A549 (cell line): ENCODE measurements around the gene ROS1. TPM values are rescaled to one million over a fixed set of nuclear protein-coding genes. Genes with fewer than 3 reads are reported as not detected.

Experiments
- ATAC-seq, 2 experiments: fragments of 200-7000 bp in 1 of 2; fragments of >200 bp in 1 of 2; cut with Nextera tagmentation in 1 of 2; cut with Tn5 transposase in 1 of 2; 3 replicates each; pipeline versions ENCODE4 v1.8.0 to v1.9.1; 2018 to 2020; ENCODE audit warnings: mild to moderate bottlenecking in 1 of 2, moderate library complexity in 1 of 2
- CTCF ChIA-PET: fragments of 300-600 bp; sonication (Branson Sonifier 250); formaldehyde crosslinking; extraction: SDS; loops from one replicate; lab custom pipeline; 2021; ENCODE audit warnings: antibody characterized with exemption, inconsistent platforms; lab: Yijun Ruan, JAX
- POLR2A ChIA-PET: fragments of 350-600 bp; formaldehyde crosslinking; extraction: SDS; loops from one replicate; lab custom pipeline; 2021; ENCODE audit warnings: antibody characterized with exemption, inconsistent platforms; lab: Yijun Ruan, JAX
- DNase-seq, 2 experiments: peaks; one replicate each; pipeline versions ENCODE4 v3.0.0 to v3.0.0-alpha.2; 2011 to 2016; ENCODE audit warnings: low read depth in 1 of 2, low spot score in 1 of 2
- FAIRE-seq: peaks from 2 replicates; lab custom pipeline; 2011; peaks lifted over from hg19 to GRCh38; lab: Jason Lieb, UNC
- H3K27ac ChIP-seq, 2 experiments: fragments of >200 bp; sonication (Bioruptor Twin); formaldehyde crosslinking; 3 replicates each; pipeline ENCODE4 v1.5.1; 2016 to 2017
- H3K4me1 ChIP-seq: fragments of >200 bp; sonication (Bioruptor Twin); formaldehyde crosslinking; 3 replicates; pipeline ENCODE4 v1.6.1; 2016
- H3K4me2 ChIP-seq: fragments of >200 bp; sonication (Bioruptor Twin); formaldehyde crosslinking; 3 replicates; pipeline ENCODE4 v1.6.1; 2016
- H3K4me3 ChIP-seq: fragments of >200 bp; sonication (Bioruptor Twin); formaldehyde crosslinking; 3 replicates; pipeline ENCODE4 v1.5.1; 2016
- H3K9me3 ChIP-seq: fragments of >200 bp; sonication (Bioruptor Twin); formaldehyde crosslinking; 3 replicates; pipeline ENCODE4 v1.6.1; 2016
- CBX2 ChIP-seq: fragments of 200-600 bp; sonication (generic); IDR thresholded peaks from 2 replicates; pipeline ENCODE4 v1.6.1; 2016; ENCODE audit warnings: low read depth, mild to moderate bottlenecking, borderline replicate concordance
- CEBPB ChIP-seq, 2 experiments: fragments of >200 bp in 1 of 2; sonication (Bioruptor Twin) in 1 of 2; formaldehyde crosslinking in 1 of 2; IDR thresholded peaks; 2 replicates each; pipeline ENCODE4 v1.6.1; 2012 to 2016
- CHD4 ChIP-seq: fragments of 200-600 bp; sonication (generic); IDR thresholded peaks from 2 replicates; pipeline ENCODE4 v1.6.1; 2016; ENCODE audit warnings: antibody characterized with exemption, mild to moderate bottlenecking, borderline replicate concordance
- FOSB ChIP-seq: fragments of 250-450 bp; sonication (Bioruptor Pico); IDR thresholded peaks from 2 replicates; pipeline ENCODE4 v1.5.0; 2020; ENCODE audit warnings: mild to moderate bottlenecking, moderate library complexity
- FOSL2 ChIP-seq, 2 experiments: fragments of 450-650 bp in 1 of 2; fragments of >200 bp in 1 of 2; sonication (Bioruptor Twin) in 1 of 2; formaldehyde crosslinking; IDR thresholded peaks; 2 replicates each; pipeline versions ENCODE4 v1.5.0 to v1.6.1; 2016 to 2020; ENCODE audit warnings: mild to moderate bottlenecking in 1 of 2, moderate library complexity in 1 of 2
- GATA3 ChIP-seq: IDR thresholded peaks from 2 replicates; pipeline ENCODE4 v1.6.1; 2012; ENCODE audit warnings: borderline replicate concordance
- HES2 ChIP-seq: fragments of >200 bp; sonication (Bioruptor Twin); formaldehyde crosslinking; IDR thresholded peaks from 2 replicates; pipeline ENCODE4 v1.6.1; 2016
- HMGXB4 ChIP-seq: fragments of 250-450 bp; sonication (Bioruptor Pico); IDR thresholded peaks from 2 replicates; pipeline ENCODE4 v1.5.0; 2021; ENCODE audit warnings: mild to moderate bottlenecking, moderate library complexity, borderline replicate concordance
- HOXA7 ChIP-seq: fragments of 250-450 bp; sonication (Bioruptor Pico); IDR thresholded peaks from 2 replicates; pipeline ENCODE4 v1.5.0; 2020; ENCODE audit warnings: mild to moderate bottlenecking, moderate library complexity
- HOXB13 ChIP-seq: fragments of 250-450 bp; sonication (Bioruptor Pico); IDR thresholded peaks from 2 replicates; pipeline ENCODE4 v1.5.0; 2020; ENCODE audit warnings: low read depth, mild to moderate bottlenecking, moderate library complexity
- HOXB5 ChIP-seq: fragments of 250-450 bp; sonication (Bioruptor Pico); IDR thresholded peaks from 2 replicates; pipeline ENCODE4 v1.5.0; 2020; ENCODE audit warnings: mild to moderate bottlenecking, moderate library complexity
- JUN ChIP-seq, 2 experiments: fragments of >200 bp; sonication (Bioruptor Twin); formaldehyde crosslinking; IDR thresholded peaks; 2 replicates in 1 of 2; 3 replicates in 1 of 2; pipeline ENCODE4 v1.6.1; 2016 to 2017
- KDM1A ChIP-seq: fragments of 200-600 bp; sonication (generic); IDR thresholded peaks from 2 replicates; pipeline ENCODE4 v1.6.1; 2016; ENCODE audit warnings: low read depth, mild to moderate bottlenecking
- KDM5A ChIP-seq: fragments of 200-600 bp; sonication (generic); IDR thresholded peaks from 2 replicates; pipeline ENCODE4 v1.6.1; 2016; ENCODE audit warnings: antibody characterized with exemption, mild to moderate bottlenecking
- MAX ChIP-seq: IDR thresholded peaks from 2 replicates; pipeline ENCODE4 v1.6.1; 2012
- MAZ ChIP-seq: fragments of 150-350 bp; IDR thresholded peaks from 2 replicates; pipeline ENCODE4 v1.6.1; 2014; ENCODE audit warnings: antibody characterized with exemption, low read depth, low read length, borderline replicate concordance
- MYC ChIP-seq: IDR thresholded peaks from 2 replicates; pipeline ENCODE4 v1.6.1; 2012; ENCODE audit warnings: mild to moderate bottlenecking, inconsistent platforms, low read length, improper control_type of control experiment, borderline replicate concordance
- NPAS2 ChIP-seq: fragments of 250-450 bp; sonication (Bioruptor Pico); IDR thresholded peaks from 2 replicates; pipeline ENCODE4 v1.8.0; 2022; ENCODE audit warnings: mild to moderate bottlenecking, moderate library complexity, borderline replicate concordance
- PBX3 ChIP-seq: IDR thresholded peaks from 2 replicates; pipeline ENCODE4 v1.6.1; 2012
- PHF8 ChIP-seq: fragments of 200-600 bp; sonication (generic); IDR thresholded peaks from 2 replicates; pipeline ENCODE4 v1.6.1; 2016; ENCODE audit warnings: low read depth, mild to moderate bottlenecking, antibody characterized with exemption, moderate library complexity, borderline replicate concordance
- POLR2A ChIP-seq: IDR thresholded peaks from 2 replicates; pipeline ENCODE4 v1.6.1; 2012; ENCODE audit warnings: mild to moderate bottlenecking, low read length
- POLR2AphosphoS2 ChIP-seq: conservative IDR thresholded peaks from 2 replicates; pipeline ENCODE4 v1.6.1; 2012; ENCODE audit warnings: low read length, improper control_type of control experiment, inconsistent platforms
- RCOR1 ChIP-seq: fragments of 150-350 bp; IDR thresholded peaks from 2 replicates; pipeline ENCODE4 v1.6.1; 2014; ENCODE audit warnings: antibody characterized with exemption, low read length, low read depth
- TFCP2L1 ChIP-seq: fragments of 250-450 bp; sonication (Bioruptor Pico); IDR thresholded peaks from 2 replicates; pipeline ENCODE4 v1.5.0; 2021; ENCODE audit warnings: mild to moderate bottlenecking
- USF2 ChIP-seq: fragments of 450-650 bp; IDR thresholded peaks from 2 replicates; pipeline ENCODE4 v1.6.1; 2014; ENCODE audit warnings: antibody characterized with exemption
- ZFP36 ChIP-seq: fragments of 450-650 bp; IDR thresholded peaks from 2 replicates; pipeline ENCODE4 v1.6.1; 2014; ENCODE audit warnings: borderline replicate concordance; ENCODE audit not compliant: partially characterized antibody
- WGBS: methylation state at CpG from one replicate; pipeline ENCODE4 v1.1.6; 2017; ENCODE audit errors: missing lambda C conversion rate; 5-methylcytosine and 5-hydroxymethylcytosine counted together
- polyA plus RNA-seq, 4 experiments: library from polyadenylated mRNA; depleted of rRNA in 3 of 4; stranded (reverse); fragments of >200 nt; fragmentation: RNase III in 1 of 4; extraction: RNeasy Plus Mini Kit Qiagen cat#74134 plus additional on column Dnase treatment in 1 of 4; gene quantifications; 2 replicates in 3 of 4; 3 replicates in 1 of 4; pipeline ENCODE4 v1.2.3, GENCODE V29; 2011 to 2017

The ROS1 gene
- polyA plus RNA-seq, 2 of the 4 experiments (the other 2 are of a cell fraction), result 0.17 to 0.18 TPM

- peaks cover 9% of the 10 kb centered on the region; the same call in 2 of the 3 replicates for H3K4me1 ChIP-seq
- CTCF ChIA-PET, result interaction anchor here (0.6 to 2.8 kb wide), 5 partner anchors 87 to 393 kb away, joined by 3 to 19 read pairs (median 3); no protein-coding TSS in a partner anchor
- ATAC-seq (no peak), DNase-seq (no peak), FAIRE-seq (no peak)
- POLR2A ChIA-PET, result no interaction called here
- H3K4me3 ChIP-seq, result no peak overlapping the region
- H3K4me2 ChIP-seq, result no peak overlapping the region
- TF ChIP-seq POLR2A (no peak), HOXA7 (no peak), KDM5A (no peak), MYC (no peak), HMGXB4 (CRISPR knock-in tag) (no peak), CBX2 (no peak), KDM1A (no peak), PBX3 (no peak), MAX (no peak), FOSL2 (IDR thresholded peaks at IDR 0.05) (no peak), FOSL2 (CRISPR knock-in tag; IDR thresholded peaks at IDR 0.05) (no peak), POLR2AphosphoS2 (no peak), NPAS2 (CRISPR knock-in tag) (no peak), USF2 (no peak), TFCP2L1 (CRISPR knock-in tag) (no peak), ZFP36 (no peak)
- no peak overlapping the region for H3K27ac ChIP-seq
- H3K9me3 ChIP-seq, result no peaks in the 10 kb centered on the region
- 89% methylated on average over 2 of the region's 2 CpGs for WGBS
These were observed 80.5 kb downstream of the ROS1 start for GRCh38 chr6:117345292-117345610.

- CTCF ChIA-PET, result interaction anchor here (0.6 to 2.8 kb wide), 6 partner anchors 88 to 261 kb away, joined by 3 to 19 read pairs (median 3); no protein-coding TSS in a partner anchor
- DNase-seq (no peak), FAIRE-seq (no peak), ATAC-seq (no peak)
- WGBS, result 63% methylated on average over 12 of the region's 12 CpGs
- no peak overlapping the region for H3K27ac ChIP-seq
- H3K4me3 ChIP-seq, result no peak overlapping the region
- POLR2A ChIA-PET, result no interaction called here
- H3K4me1 ChIP-seq, result peaks cover 9% of the 10 kb centered on the region; the same call in 2 of the 3 replicates
- TF ChIP-seq HOXB13 (CRISPR knock-in tag), result no peak
- TF ChIP-seq PHF8, result no peak
- no peak for TF ChIP-seq JUN (IDR thresholded peaks at IDR 0.05)
- no peak for TF ChIP-seq HES2
- no peak for TF ChIP-seq MAX
- TF ChIP-seq FOSB (CRISPR knock-in tag), result no peak
- no peak for TF ChIP-seq HOXB5 (CRISPR knock-in tag)
- TF ChIP-seq MAZ, result no peak
- no peak for TF ChIP-seq USF2
- TF ChIP-seq CEBPB (IDR thresholded peaks at IDR 0.05), result no peak
- no peak for TF ChIP-seq CHD4
- TF ChIP-seq GATA3, result no peak
- no peak for TF ChIP-seq RCOR1
- H3K9me3 ChIP-seq, result no peaks in the 10 kb centered on the region
- no peak overlapping the region for H3K4me2 ChIP-seq
These were observed 81.1 kb downstream of the ROS1 start for GRCh38 chr6:117344444-117345291.
